Putamen (tissue), 1 donor: ENCODE measurements around the gene ZNF846.
"Not testable (repeated sequence)": the region's sequence is repeated elsewhere in the genome, so short reads cannot be mapped to it uniquely, and the experiment has no call there.

Experiments
- DNase-seq: peaks from one replicate; pipeline ENCODE4 v3.0.0-alpha.2; 2016; ENCODE audit warnings: low spot score

The ZNF846 gene

DNA sequence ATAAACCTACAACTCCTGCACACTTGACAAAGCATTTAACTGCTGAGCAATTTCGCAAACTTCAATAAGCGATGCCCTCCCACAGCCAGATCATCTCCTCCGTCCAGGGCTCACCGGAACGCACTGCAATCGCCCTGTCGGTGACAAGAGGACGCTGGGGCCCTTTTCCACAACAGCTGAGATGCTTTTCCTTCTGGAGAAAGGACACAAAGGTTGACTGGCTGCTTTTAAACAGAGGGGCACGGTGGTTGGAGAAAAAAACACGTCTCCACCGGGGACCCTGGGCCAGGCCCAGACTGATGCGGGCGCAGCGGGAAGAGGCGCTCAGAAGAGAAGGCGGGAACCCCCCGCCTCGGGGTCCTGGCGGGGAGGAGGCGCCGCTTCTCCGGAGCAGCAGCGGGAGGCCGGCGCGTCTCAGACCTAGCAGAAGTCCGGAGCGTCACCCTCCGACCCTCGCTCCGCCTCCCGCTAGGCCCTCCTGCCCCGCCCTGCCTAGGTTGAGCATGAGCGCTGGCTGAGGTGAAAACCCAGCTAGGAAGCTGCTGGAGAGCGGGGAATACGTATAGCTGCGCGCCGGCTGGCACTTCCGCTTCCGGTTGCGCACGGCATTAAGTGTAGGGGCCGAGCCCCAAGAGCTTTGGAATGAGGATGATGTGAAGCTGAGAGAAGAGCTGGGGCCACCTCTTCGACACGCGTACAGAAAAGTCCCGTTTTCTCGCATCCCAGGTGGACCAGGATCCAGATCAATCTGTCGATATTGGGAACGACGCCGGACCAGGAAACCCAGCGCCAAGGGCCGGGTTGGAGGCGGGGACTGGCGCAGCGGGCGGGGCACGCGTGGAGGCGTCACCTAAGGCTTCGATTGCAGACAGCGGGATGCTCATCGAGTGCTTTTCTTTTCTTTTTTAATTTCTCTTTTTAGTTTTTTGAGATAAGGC is at the start of gene ZNF846:
TSS of gene ZNF846 (minus strand) at position 564 of the 938 bp plus-strand sequence. CDS start 3,788 bp downstream, outside the sequence.
- DNase-seq, result peak; percentile 93

GRCh38 chr19:9818175-9818733 is 49.7 kb upstream of the ZNF846 start:
- DNase-seq, result no peak

- no peak for DNase-seq
Measured at GRCh38 chr19:9811139-9811538, 42.6 kb upstream of the ZNF846 start.

DNA sequence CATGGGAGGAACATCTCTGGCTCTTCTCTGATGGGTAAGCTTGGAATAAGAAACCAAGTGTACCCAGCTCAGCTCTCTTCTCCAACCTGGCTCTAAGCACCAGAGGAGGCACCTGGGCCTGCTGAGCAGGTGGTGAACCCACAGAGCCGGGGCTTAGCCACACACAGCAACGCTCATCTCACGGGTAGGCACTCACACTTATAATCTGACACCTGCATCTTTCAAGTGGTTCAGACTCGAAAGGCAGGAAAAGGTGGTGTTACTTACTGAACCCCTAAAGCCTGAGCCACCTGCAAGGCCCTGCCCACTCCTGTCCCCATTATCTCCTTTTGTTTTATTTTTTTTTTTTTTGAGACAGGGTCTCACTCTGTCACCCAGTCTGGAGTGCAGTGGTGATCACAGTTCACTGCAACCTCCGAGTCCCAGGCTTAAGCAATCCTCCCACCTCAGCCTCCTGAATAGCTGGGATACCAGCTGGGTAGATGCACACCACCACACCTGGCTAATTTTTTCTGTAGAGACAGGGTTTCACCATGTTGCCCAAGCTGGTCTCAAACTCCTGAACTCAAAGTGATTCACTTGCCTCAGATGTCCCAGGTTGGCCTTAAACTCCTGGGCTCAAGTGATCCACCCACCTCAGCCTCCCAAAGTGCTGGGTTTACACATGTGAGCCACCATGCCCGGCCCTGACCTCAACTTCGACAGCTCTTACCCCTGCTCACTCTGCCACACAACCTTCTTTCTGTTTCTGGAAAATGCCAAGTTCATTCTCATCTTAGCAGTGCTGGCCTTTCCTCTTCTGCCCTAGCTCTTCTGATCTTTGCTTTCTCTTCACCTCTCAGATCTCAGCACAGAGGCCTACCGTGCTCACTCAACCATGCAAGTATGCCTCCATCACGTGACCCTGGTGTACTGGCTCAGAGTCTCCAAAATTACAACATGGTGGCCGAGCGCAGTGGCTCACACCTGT is 40.6 kb upstream of the ZNF846 start:
- no peak for DNase-seq

DNA sequence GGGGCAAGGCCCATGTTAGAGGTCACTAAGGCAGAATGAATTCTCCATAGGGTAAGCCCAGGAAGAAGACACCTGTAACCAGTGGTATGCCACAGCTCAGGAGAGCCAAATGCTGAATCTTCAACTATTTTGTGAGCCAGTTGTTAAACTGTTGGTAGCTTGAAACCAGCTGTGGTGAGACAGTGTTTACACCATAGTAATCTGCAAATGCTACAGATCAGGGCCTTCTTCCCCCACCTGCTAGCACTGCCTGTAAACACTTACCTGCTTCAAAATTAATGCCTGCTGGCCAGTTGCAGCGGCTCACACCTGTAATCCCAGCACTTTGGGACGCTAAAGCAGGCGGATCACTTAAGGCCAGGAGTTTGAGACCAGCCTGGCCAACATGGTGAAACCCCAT is 38.3 kb upstream of the ZNF846 start:
- no peak for DNase-seq

DNA sequence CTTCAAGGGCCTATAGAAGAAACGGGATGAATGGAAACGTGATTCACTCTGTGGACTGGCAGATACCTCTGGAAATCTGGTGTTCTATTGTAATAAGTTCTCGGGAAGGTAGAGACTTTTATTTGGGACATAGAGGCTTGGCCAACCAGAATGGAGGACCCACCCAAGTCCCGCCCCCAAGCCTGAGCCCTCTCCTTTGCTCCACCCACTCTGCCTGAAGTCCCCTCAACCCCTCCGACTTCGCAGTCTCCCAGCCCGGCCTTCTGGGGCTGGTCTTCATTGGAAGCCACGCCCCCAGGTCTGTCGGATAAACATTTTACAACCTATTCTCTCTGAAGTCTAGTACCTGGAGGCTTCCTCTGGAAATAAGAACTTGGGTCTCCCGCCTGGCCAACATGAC is 33.4 kb upstream of the ZNF846 start:
- DNase-seq, result no peak

DNA sequence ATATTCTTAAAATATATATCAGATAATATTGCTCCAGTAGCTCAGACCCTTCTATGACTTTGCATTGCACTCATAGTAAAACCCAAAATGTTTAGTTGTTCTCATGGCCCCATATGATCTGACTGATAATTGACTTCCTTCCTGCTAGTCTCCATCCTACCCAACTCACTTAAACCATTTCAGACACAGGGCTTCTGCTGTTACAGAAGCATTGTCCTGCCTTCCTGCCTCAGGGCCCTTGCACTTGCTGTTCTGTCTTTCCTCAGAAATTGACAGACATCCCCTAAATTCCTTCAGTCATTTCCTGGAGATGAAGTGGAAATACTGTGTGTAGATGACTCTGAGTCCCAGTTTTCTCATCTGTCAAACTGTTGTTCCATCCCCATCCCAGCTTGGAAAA is 30.6 kb upstream of the ZNF846 start:
- no peak for DNase-seq

DNA sequence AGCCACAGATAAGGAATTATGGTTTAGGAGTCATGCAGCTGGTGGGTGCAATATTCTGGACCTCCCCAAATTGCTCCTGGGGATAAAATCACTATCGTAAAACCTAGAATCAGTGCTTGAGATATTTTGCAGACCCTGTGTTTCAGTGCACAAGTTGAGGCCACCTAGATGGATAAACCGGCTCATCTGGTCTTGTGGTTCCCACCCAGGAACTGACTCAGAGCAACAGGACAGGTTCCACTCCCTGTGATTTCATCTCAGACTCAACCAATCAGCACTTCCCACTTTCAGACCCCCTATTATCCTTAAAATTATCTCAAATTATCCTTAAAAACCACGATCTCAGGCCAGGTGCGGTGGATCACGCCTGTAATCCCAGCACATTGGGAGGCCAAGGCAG is 29.3 kb upstream of the ZNF846 start:
- no peak for DNase-seq

- peak; percentile 86 for DNase-seq
Measured at GRCh38 chr19:9796113-9796773, 27.7 kb upstream of the ZNF846 start.

- DNase-seq, result no peak
Measured at GRCh38 chr19:9793071-9793591, 24.6 kb upstream of the ZNF846 start.

- peak; percentile 89 for DNase-seq
Measured at GRCh38 chr19:9792206-9793070, 23.9 kb upstream of the ZNF846 start.

GRCh38 chr19:9791552-9792205 is 23.1 kb upstream of the ZNF846 start:
- peak; percentile 95 for DNase-seq

GRCh38 chr19:9791073-9791367 is 22.5 kb upstream of the ZNF846 start:
- DNase-seq, result not testable (repeated sequence)

GRCh38 chr19:9789579-9789978 is 21.0 kb upstream of the ZNF846 start:
- DNase-seq, result not testable (repeated sequence)

GRCh38 chr19:9789066-9789465 is 20.5 kb upstream of the ZNF846 start:
- DNase-seq, result no peak

DNA sequence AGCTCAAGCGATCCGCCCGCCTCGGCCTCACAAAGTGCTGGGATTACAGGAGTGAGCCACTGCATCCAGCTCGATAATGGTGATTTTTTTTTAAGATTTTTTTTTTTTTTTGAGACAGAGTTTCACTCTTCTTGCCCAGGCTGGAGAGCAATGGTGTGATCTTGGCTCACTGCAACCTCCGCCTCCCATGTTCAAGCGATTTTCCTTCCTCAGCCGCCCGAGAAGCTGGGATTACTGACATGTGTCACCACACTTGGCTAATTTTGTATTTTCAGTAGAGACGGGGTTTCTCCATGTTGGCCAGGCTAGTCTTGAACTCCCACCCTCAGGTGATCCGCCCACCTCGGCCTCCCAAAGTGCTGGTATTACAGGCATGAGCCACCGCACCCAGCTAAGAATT is 20.1 kb upstream of the ZNF846 start:
- not testable (repeated sequence) for DNase-seq

DNA sequence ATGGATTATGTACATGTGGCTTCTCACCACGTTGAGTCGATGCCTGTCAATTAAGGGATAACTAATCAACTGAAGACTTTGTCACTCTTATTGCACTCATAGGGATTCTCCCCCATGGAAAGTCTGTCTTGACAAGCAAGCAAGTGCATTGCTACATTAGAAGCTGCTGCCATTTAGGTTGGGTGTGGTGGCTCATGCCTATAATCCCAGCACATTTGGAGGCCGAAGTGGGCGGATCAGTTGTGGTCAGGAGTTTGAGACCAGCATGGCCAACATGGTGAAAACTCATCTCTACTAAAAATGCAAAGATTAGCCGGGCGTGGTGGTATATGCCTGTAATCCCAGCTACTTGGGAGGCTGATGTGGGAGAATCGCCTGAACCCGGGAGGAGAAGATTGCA is 18.3 kb upstream of the ZNF846 start:
- no peak for DNase-seq

DNA sequence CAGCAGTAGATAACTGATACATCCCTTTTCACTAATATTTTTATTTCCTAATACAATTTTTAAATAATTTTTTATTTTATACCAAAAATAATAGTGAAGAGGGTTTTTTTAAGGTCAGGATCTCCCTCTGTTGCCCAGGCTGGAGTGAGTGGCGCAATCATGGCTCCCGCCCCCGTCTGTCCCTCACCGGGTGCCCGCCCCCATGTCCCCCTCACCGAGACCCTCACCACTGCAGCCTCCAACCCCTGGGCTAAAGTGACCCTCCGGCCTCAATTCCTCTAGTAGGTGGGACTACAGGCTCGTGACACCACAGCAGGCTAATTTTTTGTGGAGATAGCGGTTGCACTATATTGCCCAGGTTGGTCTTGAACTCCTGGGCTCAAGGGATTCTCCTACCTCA is 17.8 kb upstream of the ZNF846 start:
- no peak for DNase-seq

GRCh38 chr19:9785367-9786331 is 17.1 kb upstream of the ZNF846 start:
- peak; percentile 92 for DNase-seq
